Bronchial epithelial cell (primary cell): ENCODE results near the gene LGALS9. TPM values are rescaled to one million over a fixed set of nuclear protein-coding genes. Genes with fewer than 3 reads are reported as not detected.
A peak's percentile ranks its signal among the peaks of the same experiment; 100 is the strongest.

Experiments used
- DNase-seq: peaks from one replicate; pipeline ENCODE4 v3.0.0-alpha.2; 2010; ENCODE audit warnings: low read depth
- FAIRE-seq: peaks from 2 replicates; lab custom pipeline; 2011; peaks lifted over from hg19 to GRCh38; lab: Jason Lieb, UNC
- H3K27me3 ChIP-seq: 2 replicates; pipeline ENCODE4 v1.5.1; 2011; ENCODE audit warnings: low read length; ENCODE audit not compliant: control insufficient read depth, insufficient read depth
- H3K36me3 ChIP-seq: 2 replicates; pipeline ENCODE4 v1.5.1; 2011; ENCODE audit warnings: low read length; ENCODE audit not compliant: control insufficient read depth, insufficient read depth
- H3K4me3 ChIP-seq: 2 replicates; pipeline ENCODE4 v1.5.1; 2011; ENCODE audit warnings: mild to moderate bottlenecking, low read depth, low read length, control low read depth
- total RNA-seq: library from RNA; depleted of rRNA; stranded (reverse); fragments of >200 nt; gene quantifications from 2 replicates; pipeline ENCODE4 v1.2.1, GENCODE V29; 2014
- TF ChIP-seq, protein P1 (sequence below): IDR thresholded peaks from 2 replicates; pipeline ENCODE4 v1.5.1; 2011; ENCODE audit warnings: mild to moderate bottlenecking, moderate library complexity, low read length, control low read depth, inconsistent platforms; ENCODE audit not compliant: insufficient read depth, severe bottlenecking

Gene LGALS9
- 1.3 TPM in 2 replicates for total RNA-seq

DNA sequence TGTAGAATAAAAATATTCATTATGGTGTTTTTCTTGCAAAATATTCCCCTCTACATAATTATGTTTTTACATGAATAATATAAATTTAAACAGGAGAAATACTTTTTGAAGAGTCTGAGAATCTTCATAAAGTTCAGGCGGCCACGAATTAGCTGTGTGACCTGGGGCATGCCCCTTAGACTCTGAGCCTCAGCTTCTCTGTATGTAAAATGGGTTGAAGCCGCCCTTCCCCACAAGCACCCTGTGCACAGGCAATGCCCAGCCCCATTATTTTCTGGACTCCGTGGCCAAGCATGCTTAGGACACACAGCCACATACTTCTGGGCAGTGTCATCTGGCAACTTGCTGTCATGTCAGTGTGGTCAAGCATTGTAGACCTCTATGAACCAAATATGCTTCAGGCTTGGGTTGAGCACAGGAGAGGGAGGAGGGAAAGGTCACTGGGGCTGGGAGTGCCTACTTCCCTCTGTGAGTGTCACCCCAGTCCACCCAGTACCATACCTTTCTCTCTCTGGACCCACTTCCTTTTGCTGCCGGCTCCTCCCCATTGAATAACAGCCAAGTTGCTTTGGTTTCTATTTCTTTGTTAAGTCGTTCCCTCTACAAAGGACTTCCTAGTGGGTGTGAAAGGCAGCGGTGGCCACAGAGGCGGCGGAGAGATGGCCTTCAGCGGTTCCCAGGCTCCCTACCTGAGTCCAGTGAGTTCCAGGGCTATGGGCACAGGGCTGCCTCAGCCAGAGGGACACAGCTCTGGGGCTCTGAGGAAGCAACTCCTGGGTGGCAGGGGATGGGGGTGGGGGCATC, at the start of gene LGALS9:
TSS of gene LGALS9 (plus strand) at position 582 of the 804 bp plus-strand sequence. CDS start at position 660, 78 bp downstream.
- DNase-seq (peak; percentile 8), FAIRE-seq (no peak)
- no peaks in the 10 kb centered on the region for H3K36me3 ChIP-seq
- no peak within 1 kb of the TSS for H3K4me3 ChIP-seq
- TF ChIP-seq, protein P1, sequence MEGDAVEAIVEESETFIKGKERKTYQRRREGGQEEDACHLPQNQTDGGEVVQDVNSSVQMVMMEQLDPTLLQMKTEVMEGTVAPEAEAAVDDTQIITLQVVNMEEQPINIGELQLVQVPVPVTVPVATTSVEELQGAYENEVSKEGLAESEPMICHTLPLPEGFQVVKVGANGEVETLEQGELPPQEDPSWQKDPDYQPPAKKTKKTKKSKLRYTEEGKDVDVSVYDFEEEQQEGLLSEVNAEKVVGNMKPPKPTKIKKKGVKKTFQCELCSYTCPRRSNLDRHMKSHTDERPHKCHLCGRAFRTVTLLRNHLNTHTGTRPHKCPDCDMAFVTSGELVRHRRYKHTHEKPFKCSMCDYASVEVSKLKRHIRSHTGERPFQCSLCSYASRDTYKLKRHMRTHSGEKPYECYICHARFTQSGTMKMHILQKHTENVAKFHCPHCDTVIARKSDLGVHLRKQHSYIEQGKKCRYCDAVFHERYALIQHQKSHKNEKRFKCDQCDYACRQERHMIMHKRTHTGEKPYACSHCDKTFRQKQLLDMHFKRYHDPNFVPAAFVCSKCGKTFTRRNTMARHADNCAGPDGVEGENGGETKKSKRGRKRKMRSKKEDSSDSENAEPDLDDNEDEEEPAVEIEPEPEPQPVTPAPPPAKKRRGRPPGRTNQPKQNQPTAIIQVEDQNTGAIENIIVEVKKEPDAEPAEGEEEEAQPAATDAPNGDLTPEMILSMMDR: no peak
- H3K27me3 ChIP-seq: no peaks in the 10 kb centered on the region

DNA sequence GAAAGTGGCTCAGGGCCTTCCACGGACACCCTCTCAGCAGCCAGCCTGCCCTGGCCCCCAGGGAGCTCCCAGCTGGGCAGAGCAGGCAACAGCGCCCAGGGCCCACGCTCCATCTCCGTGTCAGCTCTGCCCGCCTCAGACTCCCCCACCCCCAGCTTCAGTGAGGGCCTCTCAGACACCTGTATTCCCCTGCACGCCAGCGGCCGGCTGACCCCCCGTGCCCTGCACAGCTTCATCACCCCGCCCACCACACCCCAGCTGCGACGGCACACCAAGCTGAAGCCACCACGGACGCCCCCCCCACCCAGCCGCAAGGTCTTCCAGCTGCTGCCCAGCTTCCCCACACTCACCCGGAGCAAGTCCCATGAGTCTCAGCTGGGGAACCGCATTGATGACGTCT, 48.3 kb upstream of the LGALS9 start:
- TF ChIP-seq, protein P1: no peak
- DNase-seq (no peak), FAIRE-seq (no peak)
- Histone ChIP-seq H3K27me3 (no peaks in the 10 kb centered on the region), H3K36me3 (peaks cover 1% of the 10 kb centered on the region), H3K4me3 (no peak overlapping the region)

DNA sequence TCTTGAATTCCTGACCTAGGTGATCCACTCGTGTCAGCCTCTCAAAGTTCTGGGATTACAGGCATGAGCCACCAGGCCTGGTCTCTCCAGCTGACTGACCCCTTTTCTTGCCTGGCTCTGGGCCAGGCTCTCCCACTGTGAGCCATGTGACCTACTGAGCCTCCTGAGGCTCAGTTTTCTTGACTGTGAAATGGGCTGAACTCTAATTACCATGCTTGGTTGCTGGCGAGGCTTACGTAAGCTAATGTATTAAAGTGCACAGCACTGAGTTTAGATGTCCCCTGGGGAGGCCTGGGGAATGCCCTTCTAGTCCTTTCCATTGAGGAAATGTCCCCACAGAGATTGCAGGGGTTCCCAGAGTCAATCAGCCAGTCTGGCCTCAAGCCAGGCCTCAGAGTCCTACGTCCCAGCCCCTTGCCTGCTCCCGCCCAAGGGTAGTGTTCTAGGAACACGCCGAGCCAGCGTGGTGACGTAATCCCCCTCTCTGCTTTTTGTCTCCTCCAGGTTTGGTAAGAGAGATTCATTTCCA, 45.8 kb upstream of the LGALS9 start:
- Histone ChIP-seq H3K36me3 (peaks cover 1% of the 10 kb centered on the region), H3K27me3 (no peaks in the 10 kb centered on the region), H3K4me3 (no peak overlapping the region)
- TF ChIP-seq, protein P1: no peak
- FAIRE-seq (no peak), DNase-seq (no peak)

DNA sequence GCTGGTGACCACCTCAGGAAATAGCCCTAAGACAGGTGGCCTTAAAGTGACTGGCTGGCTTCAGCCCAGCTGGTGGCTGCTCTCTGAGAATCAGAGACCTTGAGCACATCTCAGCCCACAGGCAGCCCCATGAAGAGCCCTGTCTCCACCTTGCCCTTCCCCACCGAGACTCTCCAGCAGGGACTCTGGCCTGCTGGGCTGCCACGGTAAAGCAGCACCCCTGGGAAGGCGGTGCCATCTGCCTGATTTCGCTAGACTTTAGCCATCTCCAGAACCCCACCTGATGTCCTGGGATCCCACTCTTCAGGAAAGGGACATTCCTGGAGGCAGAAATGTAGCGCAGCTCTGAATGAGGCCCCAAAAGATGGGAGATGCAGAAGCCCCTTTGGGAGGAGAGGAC, 45.2 kb upstream of the LGALS9 start:
- Histone ChIP-seq H3K4me3 (no peak overlapping the region), H3K27me3 (no peaks in the 10 kb centered on the region), H3K36me3 (peaks cover 1% of the 10 kb centered on the region)
- FAIRE-seq: no peak
- TF ChIP-seq, protein P1: no peak
- DNase-seq: no peak

DNA sequence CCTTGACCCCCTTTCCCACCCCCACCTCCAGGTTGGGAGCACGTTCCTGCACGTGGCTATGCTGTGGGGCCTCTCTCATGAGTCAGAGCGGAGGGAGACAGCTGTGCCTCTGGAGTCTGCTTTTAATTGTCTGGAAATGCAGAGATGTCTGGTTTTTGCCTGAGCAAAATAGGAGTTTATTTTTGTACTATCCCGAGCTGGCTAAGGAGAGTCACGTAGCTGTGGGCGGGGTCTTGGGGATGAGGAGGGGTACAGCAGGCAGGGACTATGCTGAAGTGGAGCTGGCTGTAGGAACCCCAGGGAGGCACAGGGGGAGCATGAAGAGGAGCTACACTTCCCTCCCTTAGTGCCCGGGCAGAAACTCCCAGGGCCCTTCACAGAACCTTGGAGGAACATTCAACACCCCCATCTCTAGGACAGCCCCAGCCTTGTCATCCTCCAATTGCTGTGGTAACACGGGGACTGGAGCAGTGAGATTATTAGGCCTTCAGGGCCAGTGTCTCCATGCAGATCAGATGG, 44.7 kb upstream of the LGALS9 start:
- FAIRE-seq: no peak
- Histone ChIP-seq H3K36me3 (peaks cover 1% of the 10 kb centered on the region), H3K27me3 (no peaks in the 10 kb centered on the region), H3K4me3 (no peak overlapping the region)
- TF ChIP-seq, protein P1: no peak
- no peak for DNase-seq
